Stromal cell of bone marrow (primary cell): ENCODE measurements around the gene ING1.

Experiments
- DNase-seq: peaks from one replicate; pipeline ENCODE4 v3.0.0-alpha.2; 2012; ENCODE audit warnings: low read depth

ING1 gene

GRCh38 chr13:110772091-110772984 is 58.8 kb downstream of the ING1 start:
- DNase-seq, result no peak
